Measurements from ENCODE around the gene G6PC2.

DNA sequence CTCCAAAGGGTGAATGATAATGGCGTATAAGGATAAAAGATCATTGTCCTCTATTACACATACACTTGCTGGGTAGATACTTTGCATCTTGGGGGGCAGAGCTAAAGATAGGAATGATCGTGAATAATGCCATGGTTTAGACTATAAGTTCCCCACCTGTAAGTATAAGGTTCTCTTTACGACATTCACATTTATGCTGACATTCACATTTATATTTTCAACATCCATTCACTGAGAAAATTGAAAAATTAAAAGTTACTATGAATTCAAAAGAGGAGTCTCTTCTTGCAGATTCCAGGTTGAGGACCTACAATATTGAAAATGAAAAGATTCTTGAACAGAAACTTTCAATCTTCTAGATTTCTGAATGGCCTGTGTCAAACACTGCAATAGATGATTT lies 8.8 kb upstream of the G6PC2 start:
- TF ChIP-seq ARNT (IDR thresholded peaks at IDR 0.05) (no peak), LEF1 (IDR thresholded peaks at IDR 0.05; ENCODE audit: borderline replicate concordance) (no peak), FOXM1 (IDR thresholded peaks at IDR 0.05; ENCODE audit: borderline replicate concordance) (no peak), TARDBP (IDR thresholded peaks at IDR 0.05) (no peak), SP1 (IDR thresholded peaks at IDR 0.05) (no peak), SUZ12 (IDR thresholded peaks at IDR 0.05) (no peak), CTBP1 (IDR thresholded peaks at IDR 0.05; ENCODE audit: borderline replicate concordance) (no peak)
- TF ChIP-seq, protein P1, sequence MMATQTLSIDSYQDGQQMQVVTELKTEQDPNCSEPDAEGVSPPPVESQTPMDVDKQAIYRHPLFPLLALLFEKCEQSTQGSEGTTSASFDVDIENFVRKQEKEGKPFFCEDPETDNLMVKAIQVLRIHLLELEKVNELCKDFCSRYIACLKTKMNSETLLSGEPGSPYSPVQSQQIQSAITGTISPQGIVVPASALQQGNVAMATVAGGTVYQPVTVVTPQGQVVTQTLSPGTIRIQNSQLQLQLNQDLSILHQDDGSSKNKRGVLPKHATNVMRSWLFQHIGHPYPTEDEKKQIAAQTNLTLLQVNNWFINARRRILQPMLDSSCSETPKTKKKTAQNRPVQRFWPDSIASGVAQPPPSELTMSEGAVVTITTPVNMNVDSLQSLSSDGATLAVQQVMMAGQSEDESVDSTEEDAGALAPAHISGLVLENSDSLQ (IDR thresholded peaks at IDR 0.05): no peak

All from HEK293T (cell line).